ENCODE measurements around the gene EFNA5. TPM values are rescaled to one million over a fixed set of nuclear protein-coding genes. Genes with fewer than 3 reads are reported as not detected.

The EFNA5 gene
- total and polyA plus RNA-seq, 10 of the 15 experiments (the other 5 are each of a cell fraction or from before 2014, with no cell fraction given), result 0.19 to 12.6 (median 3.9) TPM

GRCh38 chr5:107404595-107405374, 266.0 kb downstream of the EFNA5 start:
- SMC1A ChIA-PET (ENCODE audit: uncharacterized antibody, unreplicated experiment), result interaction anchor here (1.0 to 1.8 kb wide), 14 partner anchors 7 to 67 kb away, joined by 3 to 8 read pairs (median 4); no protein-coding TSS in a partner anchor
- Histone ChIP-seq H3K27ac (ENCODE audit: control insufficient read depth, insufficient read depth) (no peak overlapping the region), H3K79me2 (ENCODE audit: control insufficient read depth, insufficient read depth, low read length) (no peaks in the 10 kb centered on the region), H3K4me2 (ENCODE audit: control insufficient read depth, insufficient read depth) (no peak overlapping the region), H3K9ac (ENCODE audit: control insufficient read depth, insufficient read depth, low read length) (no peak overlapping the region), H3K27me3 (replicated peaks in 1 of 2; ENCODE audit: control insufficient read depth in 2 of 2, insufficient read depth in 2 of 2, low read length in 1 of 2) (no peaks in the 10 kb centered on the region; a peak in 1 of 4 replicates), H3K9me3 (replicated peaks; ENCODE audit: control insufficient read depth, insufficient read depth, low read length) (no peaks in the 10 kb centered on the region), H2AFZ (ENCODE audit: control insufficient read depth, low read depth, low read length) (no peak overlapping the region), H3K4me3 (no peak overlapping the region), H3K4me1 (ENCODE audit: control insufficient read depth, insufficient read depth, low read length) (no peaks in the 10 kb centered on the region), H4K20me1 (ENCODE audit: control insufficient read depth, insufficient read depth) (no peaks in the 10 kb centered on the region), H3K36me3 (ENCODE audit: control insufficient read depth in 2 of 2, insufficient read depth in 2 of 2, low read length in 1 of 2) (no peaks in the 10 kb centered on the region; a peak in 1 of 4 replicates)
- ATAC-seq, result no peak
- CTCF ChIA-PET, result interaction anchor here (0.8 to 2.0 kb wide), 5 partner anchors 11 to 168 kb away, joined by 3 to 10 read pairs (median 4); no protein-coding TSS in a partner anchor
- in situ Hi-C loops (cut with MboI) (no loop called here), intact Hi-C loops (cut with micrococcal nuclease; ENCODE audit: unreplicated experiment) (no loop called here)
- DNase-seq (ENCODE audit: low read depth, low spot score), result no peak
- POLR2A ChIA-PET, result no interaction called here
- BruUV-seq (replicated peaks), result no TSS peak
- TF ChIP-seq SMARCA5 (IDR thresholded peaks at IDR 0.05) (no peak), CHD1 (IDR thresholded peaks at IDR 0.05; ENCODE audit: low read depth, low read length) (no peak), SREBF2 (IDR thresholded peaks at IDR 0.05; ENCODE audit: low read length) (no peak), HSF1 (IDR thresholded peaks at IDR 0.05; ENCODE audit: low read depth, low read length) (no peak), SKIL (IDR thresholded peaks at IDR 0.05; ENCODE audit: low read depth, poor library complexity, severe bottlenecking) (no peak), CBX5 (IDR thresholded peaks at IDR 0.05; ENCODE audit: low read depth) (no peak)
- no peak for FAIRE-seq
- RAD21 ChIA-PET (ENCODE audit: unreplicated experiment), result interaction anchor here (1.0 to 2.1 kb wide), 4 partner anchors 8 to 50 kb away, joined by 3 to 6 read pairs (median 3); no protein-coding TSS in a partner anchor
- WGBS (ENCODE audit: insufficient coverage, insufficient replicate concordance, low lambda C conversion rate, missing lambda C conversion rate), result 40% methylated on average over 10 of the region's 10 CpGs
